Measurements from ENCODE around the gene NR2F1-AS1. TPM values are rescaled to one million over a fixed set of nuclear protein-coding genes. Genes with fewer than 3 reads are reported as not detected.

NR2F1-AS1 gene
- total and polyA plus RNA-seq, 2 donors (not counting 1 experiment from before 2014, with no cell fraction given) = not detected

DNA sequence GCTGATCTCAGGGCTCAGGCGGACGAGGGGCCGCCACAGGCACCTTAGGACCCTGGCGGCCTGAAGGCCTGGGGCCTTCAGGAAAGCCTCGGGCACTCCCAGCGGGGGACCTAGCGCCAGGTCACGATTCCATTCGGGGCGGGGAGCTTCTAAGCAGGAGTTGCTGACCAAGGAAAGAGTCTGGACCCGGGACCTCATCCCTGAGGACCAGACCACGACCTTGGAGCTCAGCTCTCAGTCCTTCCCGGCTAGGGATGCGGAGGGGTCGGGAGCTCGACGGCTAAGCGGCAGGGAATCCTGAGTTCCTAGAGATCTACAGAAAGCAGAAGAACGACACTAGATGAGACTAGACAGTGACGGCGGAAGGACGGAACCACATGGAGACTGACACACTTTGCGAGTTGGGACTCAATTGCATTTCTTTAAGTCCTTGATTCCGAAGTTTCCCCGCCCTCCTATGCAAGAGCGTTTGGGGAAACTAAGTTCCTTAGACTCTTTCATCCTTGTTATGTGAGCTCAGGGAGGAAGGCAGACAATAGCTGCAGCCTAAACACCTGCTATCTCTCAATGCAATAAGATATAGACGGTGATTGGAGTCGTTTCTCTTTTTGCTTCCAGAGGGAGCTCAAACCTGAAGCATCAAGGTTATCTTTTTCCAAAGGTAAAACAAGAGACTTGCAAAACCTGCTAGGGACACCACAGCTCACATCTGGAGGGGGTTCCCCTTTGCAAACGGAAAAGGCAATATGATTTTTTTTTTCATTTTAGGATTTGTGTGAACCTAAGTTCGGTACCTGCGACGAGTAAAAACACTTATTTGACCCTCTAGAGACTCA is 9.7 kb downstream of the NR2F1-AS1 start:
- no peak for ATAC-seq (ENCODE audit: low read depth)
- H3K27ac Mint-ChIP-seq = no peak overlapping the region
- peak overlapping the region in 2 of 5 experiments; percentile 15 to 30 for H3K4me3 ChIP-seq (ENCODE audit: control extremely low read depth in 1 of 5, extremely low read depth in 1 of 5, insufficient read depth in 1 of 5, low read depth in 2 of 5, low read length in 4 of 5)
- peaks cover 19% of the 10 kb centered on the region for H3K4me1 Mint-ChIP-seq
- whole genome bisulfite sequencing (ENCODE audit: insufficient coverage) = 15% methylated on average over 26 of the region's 32 CpGs
- H3K4me3 Mint-ChIP-seq = peak overlapping the region; percentile 65
- peak overlapping the region; percentile 47 for H3K9ac ChIP-seq (ENCODE audit: low read length)
- peaks cover 74% of the 10 kb centered on the region for H3K27me3 Mint-ChIP-seq
- no peaks in the 10 kb centered on the region for H3K9me3 Mint-ChIP-seq (ENCODE audit: insufficient read depth)
- DNase-seq = no peak
- H3K79me2 ChIP-seq (ENCODE audit: control insufficient read depth, insufficient read depth, low read length) = no peaks in the 10 kb centered on the region
- H3K36me3 ChIP-seq (replicated peaks in 1 of 2; ENCODE audit: control extremely low read depth in 1 of 2, control insufficient read depth in 1 of 2, extremely low read depth in 1 of 2, insufficient read depth in 2 of 2, low read length in 1 of 2) = no peaks in the 10 kb centered on the region
- peak overlapping the region; percentile 77 for H3K4me2 ChIP-seq (replicated peaks; ENCODE audit: low read depth, low read length, poor library complexity, severe bottlenecking)
- intact Hi-C loops (cut with micrococcal nuclease) = loop anchor here (2.0 to 5.0 kb wide), 2 partner anchors 13 to 36 kb away; no protein-coding TSS in a partner anchor
- H3K9me3 ChIP-seq (ENCODE audit: control extremely low read depth in 1 of 3, control insufficient read depth in 2 of 3, insufficient read depth in 1 of 3, low read length in 2 of 3) = peaks cover 0 to 42% (median 15%) of the 10 kb centered on the region in 3 donors
- H3K27me3 ChIP-seq (replicated peaks in 1 of 4; ENCODE audit: control extremely low read depth in 1 of 4, control insufficient read depth in 3 of 4, insufficient read depth in 4 of 4, low read length in 3 of 4) = peaks cover 2 to 80% (median 73%) of the 10 kb centered on the region in 4 experiments
- CTCF ChIA-PET = interaction anchor here (0.6 to 1.4 kb wide), 4 partner anchors 16 to 949 kb away, joined by 3 read pairs; no protein-coding TSS in a partner anchor
- TF ChIP-seq EZH2 (IDR thresholded peaks at IDR 0.05; ENCODE audit: borderline replicate concordance, insufficient read depth, low read depth, low read length, poor library complexity, severe bottlenecking) = no peak
- TF ChIP-seq CTCF (IDR thresholded peaks at IDR 0.05) = no peak
- no peaks in the 10 kb centered on the region for H4K20me1 ChIP-seq (ENCODE audit: control insufficient read depth, insufficient read depth, low read length, poor library complexity, severe bottlenecking)
- H3K27ac ChIP-seq (ENCODE audit: low read length in 2 of 2) = no peak overlapping the region
- POLR2A ChIA-PET = no interaction called here
- no peak overlapping the region for H2AFZ ChIP-seq (ENCODE audit: insufficient read depth, low read depth, low read length, poor library complexity, severe bottlenecking)
- peaks cover 27 to 35% of the 10 kb centered on the region in 2 donors for H3K4me1 ChIP-seq (ENCODE audit: control insufficient read depth in 2 of 2, insufficient read depth in 2 of 2, low read length in 2 of 2)
